Measurements from ENCODE around the gene SYT7. TPM values are rescaled to one million over a fixed set of nuclear protein-coding genes. Genes with fewer than 3 reads are reported as not detected.

Gene SYT7
- total RNA-seq, 1 experiment from 2014 or later = 25.2 TPM

- Mint-ChIP-seq H3K4me3 (ENCODE audit: unreplicated experiment) (no peak overlapping the region), H3K4me1 (ENCODE audit: insufficient read depth, unreplicated experiment) (no peaks in the 10 kb centered on the region), H3K27ac (ENCODE audit: low read depth, unreplicated experiment) (no peak overlapping the region), H3K36me3 (ENCODE audit: insufficient read depth, unreplicated experiment) (no peaks in the 10 kb centered on the region), H3K9me3 (ENCODE audit: unreplicated experiment) (no peaks in the 10 kb centered on the region), H3K27me3 (ENCODE audit: insufficient read depth, unreplicated experiment) (peaks cover 13% of the 10 kb centered on the region)
- ChIA-PET CTCF (interaction anchor here (0.6 kb wide), 1 partner anchor 92 kb away, joined by 3 read pairs; no protein-coding TSS in a partner anchor), POLR2A (interaction anchor here (0.7 kb wide), 1 partner anchor 132 kb away, joined by 3 read pairs; no protein-coding TSS in a partner anchor)
- DNase-seq (ENCODE audit: unreplicated experiment) = no peak
- BruUV-seq (replicated peaks) = no TSS peak
- intact Hi-C loops (cut with micrococcal nuclease) = no loop called here
- TF ChIP-seq CTCF (IDR thresholded peaks at IDR 0.05; ENCODE audit: unreplicated experiment) = no peak
Measured at GRCh38 chr11:61569701-61570100, 11.2 kb downstream of the SYT7 start.

GRCh38 chr11:61569018-61569417, 11.9 kb downstream of the SYT7 start:
- intact Hi-C loops (cut with micrococcal nuclease) = no loop called here
- no peak for DNase-seq (ENCODE audit: unreplicated experiment)
- CTCF ChIA-PET = interaction anchor here (0.6 to 3.6 kb wide), 5 partner anchors 33 to 92 kb away, joined by 3 to 17 read pairs (median 3); no protein-coding TSS in a partner anchor
- Mint-ChIP-seq H3K27ac (ENCODE audit: low read depth, unreplicated experiment) (no peak overlapping the region), H3K4me1 (ENCODE audit: insufficient read depth, unreplicated experiment) (no peaks in the 10 kb centered on the region), H3K36me3 (ENCODE audit: insufficient read depth, unreplicated experiment) (no peaks in the 10 kb centered on the region), H3K9me3 (ENCODE audit: unreplicated experiment) (no peaks in the 10 kb centered on the region), H3K27me3 (ENCODE audit: insufficient read depth, unreplicated experiment) (peaks cover 13% of the 10 kb centered on the region), H3K4me3 (ENCODE audit: unreplicated experiment) (no peak overlapping the region)
- POLR2A ChIA-PET = interaction anchor here (0.7 kb wide), 1 partner anchor 132 kb away, joined by 3 read pairs; no protein-coding TSS in a partner anchor
- TF ChIP-seq CTCF (IDR thresholded peaks at IDR 0.05; ENCODE audit: unreplicated experiment) = no peak
- BruUV-seq (replicated peaks) = no TSS peak

- Mint-ChIP-seq H3K4me1 (ENCODE audit: insufficient read depth, unreplicated experiment) (no peaks in the 10 kb centered on the region), H3K27ac (ENCODE audit: low read depth, unreplicated experiment) (no peak overlapping the region), H3K36me3 (ENCODE audit: insufficient read depth, unreplicated experiment) (no peaks in the 10 kb centered on the region), H3K27me3 (ENCODE audit: insufficient read depth, unreplicated experiment) (peaks cover 13% of the 10 kb centered on the region), H3K4me3 (ENCODE audit: unreplicated experiment) (no peak overlapping the region), H3K9me3 (ENCODE audit: unreplicated experiment) (no peaks in the 10 kb centered on the region)
- peak; percentile 53 for TF ChIP-seq CTCF (IDR thresholded peaks at IDR 0.05; ENCODE audit: unreplicated experiment)
- ChIA-PET CTCF (interaction anchor here (0.9 to 3.6 kb wide), 4 partner anchors 23 to 69 kb away, joined by 3 to 17 read pairs (median 4); no protein-coding TSS in a partner anchor), POLR2A (interaction anchor here (1.1 kb wide), 1 partner anchor 14 kb away, joined by 4 read pairs; no protein-coding TSS in a partner anchor)
- no TSS peak for BruUV-seq (replicated peaks)
- intact Hi-C loops (cut with micrococcal nuclease) = no loop called here
- peak; percentile 78 for DNase-seq (ENCODE audit: unreplicated experiment)
Measured at GRCh38 chr11:61567286-61568061, 13.4 kb downstream of the SYT7 start.

GRCh38 chr11:61564936-61565696, 15.8 kb downstream of the SYT7 start:
- ChIA-PET CTCF (interaction anchor here (0.7 to 3.6 kb wide), 8 partner anchors 49 to 382 kb away, joined by 3 to 17 read pairs (median 4); no protein-coding TSS in a partner anchor), POLR2A (interaction anchor here (0.6 kb wide), 1 partner anchor 11 kb away, joined by 4 read pairs; no protein-coding TSS in a partner anchor)
- no peak for DNase-seq (ENCODE audit: unreplicated experiment)
- no peak overlapping the region for H3K27ac Mint-ChIP-seq (ENCODE audit: low read depth, unreplicated experiment)
- H3K4me3 Mint-ChIP-seq (ENCODE audit: unreplicated experiment) = no peak overlapping the region
- no TSS peak for BruUV-seq (replicated peaks)
- no peak for TF ChIP-seq CTCF (IDR thresholded peaks at IDR 0.05; ENCODE audit: unreplicated experiment)
- H3K27me3 Mint-ChIP-seq (ENCODE audit: insufficient read depth, unreplicated experiment) = peaks cover 13% of the 10 kb centered on the region
- intact Hi-C loops (cut with micrococcal nuclease) = no loop called here
- no peaks in the 10 kb centered on the region for H3K9me3 Mint-ChIP-seq (ENCODE audit: unreplicated experiment)
- no peaks in the 10 kb centered on the region for H3K36me3 Mint-ChIP-seq (ENCODE audit: insufficient read depth, unreplicated experiment)
- H3K4me1 Mint-ChIP-seq (ENCODE audit: insufficient read depth, unreplicated experiment) = no peaks in the 10 kb centered on the region

Measured in MCF 10A (cell line).